Adipose tissue (tissue), 3 donors: ENCODE results near the gene CMIP. TPM values are rescaled to one million over a fixed set of nuclear protein-coding genes. Genes with fewer than 3 reads are reported as not detected.

Source experiments
- H3K27ac ChIP-seq: one replicate; pipeline ENCODE4 v1.5.1; 2013; ENCODE audit warnings: low read depth, low read length
- WGBS, 3 donors: extraction: QIAGEN DNeasy Blood & Tissue Kit; methylation state at CpG; one replicate each; pipeline ENCODE4 v1.1.7; 2013; 5-methylcytosine and 5-hydroxymethylcytosine counted together
- polyA plus RNA-seq, 3 donors: library from polyadenylated mRNA; stranded (reverse); fragments of 200-250 nt; gene quantifications; one replicate each; pipeline ENCODE4 v1.2.3, GENCODE V29; 2013
- donor health status: healthy with polysubstance abuse.
- donor health status: Bipolar disorder and iron deficiency.
- donor health status: healthy.

CMIP gene
- polyA plus RNA-seq, 3 donors, result 9.2 to 22.9 (median 13.3) TPM

GRCh38 chr16:81709016-81709900 lies 264.6 kb downstream of the CMIP start:
- WGBS, 3 donors, result 67 to 86% (median 71%) methylated on average over 21 of the region's 21 CpGs
- no peak overlapping the region for H3K27ac ChIP-seq

GRCh38 chr16:81710044-81710443 lies 265.4 kb downstream of the CMIP start:
- 91 to 93% (median 93%) methylated on average over 20 of the region's 20 CpGs for WGBS, 3 donors
- no peak overlapping the region for H3K27ac ChIP-seq

GRCh38 chr16:81710596-81710995 lies 266.0 kb downstream of the CMIP start:
- 76 to 86% (median 79%) methylated on average over 12 of the region's 12 CpGs for WGBS, 3 donors
- H3K27ac ChIP-seq, result no peak overlapping the region

- H3K27ac ChIP-seq, result no peak overlapping the region
These were observed 267.2 kb downstream of the CMIP start for GRCh38 chr16:81711657-81712319.

GRCh38 chr16:81712681-81713080 lies 268.1 kb downstream of the CMIP start:
- no peak overlapping the region for H3K27ac ChIP-seq
- 77 to 91% (median 90%) methylated on average over 7 of the region's 7 CpGs for WGBS, 3 donors

More at GRCh38 chr16:81711657-81712319, 267.2 kb downstream of the CMIP start:
- WGBS, 3 donors, result 54 to 80% (median 60%) methylated on average over 21 of the region's 21 CpGs

GRCh38 chr16:81713295-81713772 lies 268.7 kb downstream of the CMIP start:
- WGBS, 3 donors, result 84 to 93% (median 88%) methylated on average over 16 of the region's 16 CpGs

GRCh38 chr16:81713796-81714195 lies 269.2 kb downstream of the CMIP start:
- H3K27ac ChIP-seq, result no peak overlapping the region
- 79 to 94% (median 93%) methylated on average over 11 of the region's 11 CpGs for WGBS, 3 donors

More at GRCh38 chr16:81713295-81713772, 268.7 kb downstream of the CMIP start:
- H3K27ac ChIP-seq, result no peak overlapping the region

- no peak overlapping the region for H3K27ac ChIP-seq
- 93 to 98% (median 96%) methylated on average over 7 of the region's 7 CpGs for WGBS, 3 donors
These were observed 270.0 kb downstream of the CMIP start for GRCh38 chr16:81714583-81714982.

GRCh38 chr16:81715358-81716196 lies 271.0 kb downstream of the CMIP start:
- no peak overlapping the region for H3K27ac ChIP-seq

GRCh38 chr16:81716478-81717225 lies 272.0 kb downstream of the CMIP start:
- H3K27ac ChIP-seq, result no peak overlapping the region
- 78 to 87% (median 87%) methylated on average over 10 of the region's 10 CpGs for WGBS, 3 donors

More at GRCh38 chr16:81715358-81716196, 271.0 kb downstream of the CMIP start:
- WGBS, 3 donors, result 57 to 74% (median 65%) methylated on average over 11 of the region's 11 CpGs

- H3K27ac ChIP-seq, result no peak overlapping the region
- WGBS, 3 donors, result 50 to 79% (median 58%) methylated on average over 8 of the region's 8 CpGs
These were observed 273.1 kb downstream of the CMIP start for GRCh38 chr16:81717662-81718189.

GRCh38 chr16:81718637-81719036 lies 274.0 kb downstream of the CMIP start:
- no peak overlapping the region for H3K27ac ChIP-seq
- 58 to 82% (median 70%) methylated on average over 5 of the region's 5 CpGs for WGBS, 3 donors

- 84 to 94% (median 91%) methylated on average over 2 of the region's 2 CpGs for WGBS, 3 donors
- no peak overlapping the region for H3K27ac ChIP-seq
These were observed 275.4 kb downstream of the CMIP start for GRCh38 chr16:81719993-81720392.

GRCh38 chr16:81720973-81721906 lies 276.6 kb downstream of the CMIP start:
- WGBS, 3 donors, result 76 to 85% (median 76%) methylated on average over 10 of the region's 10 CpGs

GRCh38 chr16:81723098-81723723 lies 278.6 kb downstream of the CMIP start:
- H3K27ac ChIP-seq, result no peak overlapping the region
- 38 to 45% (median 41%) methylated on average over 8 of the region's 8 CpGs for WGBS, 3 donors

More at GRCh38 chr16:81720973-81721906, 276.6 kb downstream of the CMIP start:
- H3K27ac ChIP-seq, result no peak overlapping the region

GRCh38 chr16:81728435-81728834 lies 283.8 kb downstream of the CMIP start:
- no peak overlapping the region for H3K27ac ChIP-seq
- WGBS, 3 donors, result 40 to 81% (median 54%) methylated on average over 4 of the region's 4 CpGs
